Astrocyte of the cerebellum (primary cell): ENCODE measurements around the gene NDRG2.

ENCODE experiments used
- DNase-seq: peaks from one replicate; pipeline ENCODE4 v3.0.0-alpha.2; 2011; ENCODE audit warnings: low read depth
- H3K4me3 ChIP-seq: 2 replicates; pipeline ENCODE4 v1.5.1; 2011; ENCODE audit warnings: mild to moderate bottlenecking, low read depth, low read length, moderate library complexity
- CTCF ChIP-seq: IDR thresholded peaks from 2 replicates; pipeline ENCODE4 v1.5.1; 2012; ENCODE audit warnings: low read length, low read depth, moderate library complexity, mild to moderate bottlenecking; ENCODE audit errors: missing control alignments
- in situ Hi-C: cut with HindIII; loops from 2 replicates; pipeline ENCODE4 v1.10.0; 2017; ENCODE audit warnings: low sequenced_read_pairs

NDRG2 gene

GRCh38 chr14:20971705-20972021 lies 53.2 kb downstream of the NDRG2 start:
- no peak for DNase-seq
- in situ Hi-C loops: no loop called here
- TF ChIP-seq CTCF: no peak
- peak overlapping the region; percentile 66 for H3K4me3 ChIP-seq

- in situ Hi-C loops: no loop called here
- H3K4me3 ChIP-seq: peak overlapping the region; percentile 66
- TF ChIP-seq CTCF: peak; percentile 99
- DNase-seq: peak; percentile 64
Measured at GRCh38 chr14:20970983-20971704, 53.7 kb downstream of the NDRG2 start.

- no peak for TF ChIP-seq CTCF
- H3K4me3 ChIP-seq: peak overlapping the region; percentile 66
- in situ Hi-C loops: no loop called here
Measured at GRCh38 chr14:20970647-20970982, 54.2 kb downstream of the NDRG2 start.

GRCh38 chr14:20969336-20969735 lies 55.5 kb downstream of the NDRG2 start:
- no peak for DNase-seq
- H3K4me3 ChIP-seq: no peak overlapping the region
- in situ Hi-C loops: no loop called here
- no peak for TF ChIP-seq CTCF

More at GRCh38 chr14:20970647-20970982, 54.2 kb downstream of the NDRG2 start:
- no peak for DNase-seq
